CD4-positive, alpha-beta T cell treated with Interleukin-6 for 4 hours (primary cell): Measurements from ENCODE around the gene FTL.

Experiments
- DNase-seq: peaks from one replicate; pipeline ENCODE4 v3.0.0-alpha.2; 2020; ENCODE audit warnings: mixed read lengths

Gene FTL

DNA sequence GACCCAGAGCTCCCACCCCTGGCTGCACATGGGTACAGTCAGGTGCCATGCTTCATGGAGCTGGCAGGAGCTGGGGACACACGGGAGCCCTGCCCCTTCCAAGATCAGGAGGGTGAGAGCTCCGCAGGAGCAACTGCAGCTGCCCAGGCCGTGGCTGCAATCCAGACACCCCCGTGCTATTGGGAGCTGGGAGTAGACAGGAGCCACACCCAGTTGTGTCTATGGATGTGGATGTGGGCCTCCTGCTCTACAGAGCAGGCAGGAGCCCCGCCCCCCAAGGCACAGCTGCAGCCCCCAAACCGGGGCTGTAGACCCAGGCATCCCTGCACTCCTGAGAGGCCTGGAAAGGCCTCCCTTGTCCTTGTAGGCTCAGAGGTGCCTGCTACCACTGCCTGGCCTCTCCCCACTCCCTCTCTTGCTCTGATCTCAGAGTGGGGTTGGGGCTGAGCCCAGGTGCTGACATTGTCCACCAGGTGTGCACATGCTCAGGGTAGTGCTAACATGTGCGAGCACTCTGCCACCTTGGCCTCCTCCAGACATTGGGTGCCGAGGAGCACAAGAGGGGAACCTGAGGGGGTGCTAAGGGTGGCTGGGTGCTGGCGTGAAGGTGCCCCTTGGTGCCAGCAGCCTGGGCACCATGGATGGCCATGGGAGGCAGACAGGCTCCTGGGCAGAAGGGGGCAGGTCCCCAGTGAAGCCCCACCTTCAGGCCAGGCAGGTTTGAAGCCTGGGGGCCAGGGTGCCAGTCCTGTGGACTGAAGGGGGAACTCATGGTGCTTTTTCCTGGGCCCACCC is 18.4 kb upstream of the FTL start:
- DNase-seq, result no peak

DNA sequence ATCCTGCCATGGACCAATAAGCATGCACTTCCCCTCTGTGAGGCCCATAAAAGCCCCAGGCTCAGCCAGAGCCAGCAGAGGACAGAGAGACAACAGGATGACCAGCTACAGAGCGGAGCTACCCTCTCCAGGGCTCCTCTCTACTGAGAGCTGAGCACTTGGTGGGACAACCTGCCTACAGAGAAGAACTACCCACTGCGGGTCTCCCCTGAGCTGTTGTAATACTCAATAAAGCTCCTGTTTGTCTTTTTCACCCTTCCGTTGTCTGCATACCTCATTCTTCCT is 17.9 kb upstream of the FTL start:
- no peak for DNase-seq

DNA sequence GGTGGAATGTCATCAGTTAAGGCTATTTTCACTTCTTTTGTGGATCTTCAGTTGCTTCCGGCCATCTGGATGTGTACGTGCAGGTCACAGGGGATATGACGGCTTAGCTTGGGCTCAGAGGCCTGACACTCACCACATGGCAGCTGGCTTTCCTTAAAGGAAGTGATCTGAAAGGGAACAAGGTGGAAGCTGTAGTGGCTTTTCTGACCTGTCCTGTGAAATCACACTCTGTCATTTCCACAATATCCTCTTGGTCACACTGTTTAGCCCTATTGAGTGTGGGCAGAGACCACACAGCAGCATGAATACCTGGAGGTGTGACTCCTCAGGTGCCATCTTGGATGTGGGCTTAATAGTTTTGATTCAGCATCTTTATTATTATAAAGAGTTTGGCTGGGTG is 14.9 kb upstream of the FTL start:
- no peak for DNase-seq

GRCh38 chr19:48950830-48951519 is 14.1 kb upstream of the FTL start:
- no peak for DNase-seq

DNA sequence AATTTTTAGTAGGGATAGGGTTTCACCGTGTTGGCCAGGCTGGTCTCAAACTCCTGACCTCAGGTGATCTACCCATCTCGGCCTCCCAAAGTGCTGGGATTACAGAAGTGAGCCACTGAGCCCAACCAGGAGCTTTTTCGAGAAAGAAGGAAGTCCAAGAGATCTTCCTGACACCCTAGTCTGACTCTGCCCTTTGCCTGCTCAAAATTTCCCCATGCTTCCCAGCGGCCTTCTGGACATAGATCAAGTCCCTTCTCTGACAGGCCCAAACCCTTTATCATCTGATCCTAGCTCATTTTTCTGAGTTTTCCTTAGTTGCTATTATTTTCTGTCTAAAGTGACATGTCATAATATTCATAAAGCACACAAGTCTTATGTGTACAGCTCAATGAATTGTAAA is 12.0 kb upstream of the FTL start:
- DNase-seq, result no peak

DNA sequence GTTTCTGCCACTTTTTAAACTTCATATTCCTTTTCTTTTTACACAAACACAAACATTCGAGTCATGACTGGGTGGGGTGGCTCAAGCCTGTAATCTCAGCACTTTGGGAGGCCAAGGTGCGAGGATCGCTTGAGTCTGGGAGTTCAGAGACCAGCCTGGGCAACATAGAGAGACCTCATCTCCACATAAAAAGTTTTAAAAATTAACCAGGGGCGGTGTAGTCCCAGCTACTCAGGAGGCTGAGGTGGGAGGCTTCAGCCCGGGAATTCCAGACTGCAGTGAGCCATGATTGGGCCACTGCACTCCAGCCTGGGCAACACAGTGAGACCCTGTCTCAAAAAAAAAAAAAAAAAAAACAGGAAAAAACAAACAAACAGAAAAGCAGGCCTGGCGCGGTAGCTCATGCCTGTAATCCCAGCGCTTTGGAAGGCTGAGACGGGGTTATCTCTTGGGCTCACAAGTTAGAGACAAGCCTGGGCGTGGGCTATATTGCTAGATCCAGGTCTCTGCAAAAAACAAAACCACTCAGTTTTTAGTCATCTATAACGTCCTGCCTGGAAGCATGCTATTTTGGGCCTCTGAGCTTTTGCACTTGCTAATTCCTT is 11.0 kb upstream of the FTL start:
- DNase-seq, result no peak

- DNase-seq, result peak; percentile 91
Measured at GRCh38 chr19:48954595-48955307, 10.4 kb upstream of the FTL start, which contains the start of gene BAX. Gene BAX, plus strand, starts transcription at chr19:48954875. Its CDS starts 54 bp downstream, at chr19:48954929.

- no peak for DNase-seq
Measured at GRCh38 chr19:48955308-48955958, 9.7 kb upstream of the FTL start.

DNA sequence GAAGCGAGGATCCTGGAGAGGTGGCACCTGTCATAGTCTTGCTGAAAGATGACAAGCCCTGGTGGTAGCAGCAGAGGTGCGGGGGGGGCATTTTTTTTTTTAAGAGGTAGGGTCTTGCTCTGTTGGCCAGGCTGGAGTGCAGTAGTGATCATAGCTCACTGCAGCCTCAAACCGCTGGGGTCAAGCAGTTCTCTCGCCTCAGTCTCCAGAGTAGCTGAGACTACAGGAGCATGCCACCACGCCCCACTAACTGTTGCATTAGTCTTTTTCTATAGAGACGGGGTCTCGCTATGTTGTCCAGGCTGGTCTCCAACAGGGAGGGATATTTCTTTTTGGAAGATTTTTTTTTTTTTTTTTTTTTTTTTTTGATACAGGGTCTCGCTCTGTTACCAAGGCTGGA is 7.1 kb upstream of the FTL start:
- no peak for DNase-seq

- no peak for DNase-seq
Measured at GRCh38 chr19:48959341-48960239, 5.5 kb upstream of the FTL start.

- DNase-seq, result no peak
Measured at GRCh38 chr19:48961051-48961649, 4.0 kb upstream of the FTL start.

- DNase-seq, result no peak
Measured at GRCh38 chr19:48961673-48962028, 3.5 kb upstream of the FTL start.

GRCh38 chr19:48962029-48962848 is 2.9 kb upstream of the FTL start:
- peak; percentile 46 for DNase-seq

- no peak for DNase-seq
Measured at GRCh38 chr19:48962849-48963165, 2.3 kb upstream of the FTL start.

- DNase-seq, result peak; percentile 64
Measured at GRCh38 chr19:48963371-48964204, 1.5 kb upstream of the FTL start.

- peak; percentile 16 for DNase-seq
Measured at GRCh38 chr19:48964205-48965039, 687 bp upstream of the FTL start.

- peak; percentile 91 for DNase-seq
Measured at GRCh38 chr19:48965806-48966540, 864 bp downstream of the FTL start.
